BLaER1 treated with 17β-estradiol and CSF1 and Interleukin-3, amounts not matched to agents 10 nM and 100 nM (cell line): ENCODE measurements around the gene SPOUT1.
"Not testable (repeated sequence)": the region's sequence is repeated elsewhere in the genome, so short reads cannot be mapped to it uniquely, and the experiment has no call there.

ENCODE experiments used
- H3K27ac ChIP-seq, 11 experiments: shearing (Covaris generic); formaldehyde crosslinking; 2 replicates each; pipeline ENCODE4 v1.8.1; 2022
- H3K27me3 ChIP-seq, 11 experiments: shearing (Covaris generic); formaldehyde crosslinking; 2 replicates each; pipeline ENCODE4 v1.8.1; 2022
- H3K36me3 ChIP-seq, 11 experiments: shearing (Covaris generic); formaldehyde crosslinking; 2 replicates each; pipeline ENCODE4 v1.8.1; 2022
- H3K4me1 ChIP-seq, 10 experiments: shearing (Covaris generic); formaldehyde crosslinking; 2 replicates each; pipeline ENCODE4 v1.8.1; 2022
- H3K4me2 ChIP-seq, 11 experiments: shearing (Covaris generic); formaldehyde crosslinking; 2 replicates each; pipeline ENCODE4 v1.8.1; 2022
- H3K4me3 ChIP-seq, 10 experiments: shearing (Covaris generic); formaldehyde crosslinking; 2 replicates each; pipeline ENCODE4 v1.8.1; 2022
- H3K9ac ChIP-seq, 11 experiments: shearing (Covaris generic); formaldehyde crosslinking; 2 replicates each; pipeline ENCODE4 v1.8.1; 2022
- H3K9me3 ChIP-seq, 11 experiments: shearing (Covaris generic); formaldehyde crosslinking; replicated peaks in 1 of 11; 2 replicates each; pipeline ENCODE4 v1.8.1; 2022
- H4K20me1 ChIP-seq, 11 experiments: shearing (Covaris generic); formaldehyde crosslinking; 2 replicates each; pipeline ENCODE4 v1.8.1; 2022
- Cebpa-rat ChIP-seq, 11 experiments: shearing (Covaris generic); IDR thresholded peaks; 2 replicates each; pipeline ENCODE4 v1.8.1; 2022

Gene SPOUT1

GRCh38 chr9:128802482-128802881 lies 27.1 kb downstream of the SPOUT1 start:
- Histone ChIP-seq H3K36me3 (peaks cover 88 to 98% (median 92%) of the 10 kb centered on the region in 11 experiments), H3K4me1 (peaks cover 0 to 6% (median 0%) of the 10 kb centered on the region in 10 experiments; a peak in 2 of 20 replicates), H4K20me1 (peaks cover 0 to 35% (median 0%) of the 10 kb centered on the region in 11 experiments; a peak in 7 of 22 replicates), H3K4me2 (no peak overlapping the region), H3K9ac (no peak overlapping the region), H3K4me3 (no peak overlapping the region), H3K9me3 (no peaks in the 10 kb centered on the region), H3K27me3 (no peaks in the 10 kb centered on the region), H3K27ac (no peak overlapping the region)
- no peak for TF ChIP-seq Cebpa-rat (IDR thresholded peaks at IDR 0.05)

- Histone ChIP-seq H3K27ac (no peak overlapping the region), H3K36me3 (peaks cover 83 to 96% (median 89%) of the 10 kb centered on the region in 11 experiments), H4K20me1 (peaks cover 0 to 22% (median 0%) of the 10 kb centered on the region in 11 experiments; a peak in 5 of 22 replicates), H3K4me3 (no peak overlapping the region), H3K27me3 (no peaks in the 10 kb centered on the region), H3K9ac (no peak overlapping the region), H3K9me3 (no peaks in the 10 kb centered on the region), H3K4me1 (peaks cover 0 to 2% (median 0%) of the 10 kb centered on the region in 10 experiments; a peak in 2 of 20 replicates), H3K4me2 (no peak overlapping the region)
- TF ChIP-seq Cebpa-rat (IDR thresholded peaks at IDR 0.05) = no peak
These were observed 29.5 kb downstream of the SPOUT1 start for GRCh38 chr9:128800061-128800460.

GRCh38 chr9:128798896-128799295 lies 30.7 kb downstream of the SPOUT1 start:
- Histone ChIP-seq H3K4me3 (no peak overlapping the region), H3K27ac (no peak overlapping the region), H4K20me1 (peaks cover 0 to 33% (median 7%) of the 10 kb centered on the region in 11 experiments; a peak in 9 of 22 replicates), H3K27me3 (no peaks in the 10 kb centered on the region), H3K36me3 (peaks cover 86 to 96% (median 91%) of the 10 kb centered on the region in 11 experiments), H3K4me2 (no peak overlapping the region), H3K9me3 (no peaks in the 10 kb centered on the region), H3K9ac (no peak overlapping the region), H3K4me1 (no peaks in the 10 kb centered on the region)
- TF ChIP-seq Cebpa-rat (IDR thresholded peaks at IDR 0.05) = no peak

- not testable (repeated sequence) for H3K4me3 ChIP-seq, H3K9ac ChIP-seq
These were observed 34.6 kb downstream of the SPOUT1 start for GRCh38 chr9:128794961-128795360.

GRCh38 chr9:128792978-128793686 lies 36.5 kb downstream of the SPOUT1 start:
- Histone ChIP-seq H3K4me3 (no peak overlapping the region), H3K36me3 (peaks cover 77 to 99% (median 90%) of the 10 kb centered on the region in 11 experiments)

More at GRCh38 chr9:128794961-128795360, 34.6 kb downstream of the SPOUT1 start:
- not testable (repeated sequence) for H3K27ac ChIP-seq, H3K27me3 ChIP-seq, H3K9me3 ChIP-seq, H3K4me2 ChIP-seq, H3K4me1 ChIP-seq
- H4K20me1 ChIP-seq = peaks cover 0 to 57% (median 17%) of the 10 kb centered on the region in 11 experiments; a peak in 12 of 22 replicates
- H3K36me3 ChIP-seq = peaks cover 92 to 100% (median 95%) of the 10 kb centered on the region in 11 experiments

GRCh38 chr9:128792134-128792533 lies 37.5 kb downstream of the SPOUT1 start:
- Histone ChIP-seq H3K4me2 (no peak overlapping the region), H3K4me3 (no peak overlapping the region), H4K20me1 (peaks cover 0 to 43% (median 17%) of the 10 kb centered on the region in 11 experiments; a peak in 11 of 22 replicates), H3K4me1 (peaks cover 13 to 16% (median 14%) of the 10 kb centered on the region in 10 experiments), H3K27me3 (no peaks in the 10 kb centered on the region), H3K27ac (no peak overlapping the region), H3K9ac (peak overlapping the region in 2 of 11 experiments; percentile 2 to 22; a peak in 2 of 22 replicates), H3K36me3 (peaks cover 67 to 89% (median 80%) of the 10 kb centered on the region in 11 experiments), H3K9me3 (no peaks in the 10 kb centered on the region)
- TF ChIP-seq Cebpa-rat (IDR thresholded peaks at IDR 0.05) = no peak

More at GRCh38 chr9:128792978-128793686, 36.5 kb downstream of the SPOUT1 start:
- Histone ChIP-seq H3K27ac (no peak overlapping the region), H3K4me2 (no peak overlapping the region), H3K27me3 (no peaks in the 10 kb centered on the region), H3K4me1 (peaks cover 8 to 12% (median 11%) of the 10 kb centered on the region in 10 experiments), H4K20me1 (peaks cover 0 to 43% (median 17%) of the 10 kb centered on the region in 11 experiments; a peak in 11 of 22 replicates), H3K9me3 (no peaks in the 10 kb centered on the region), H3K9ac (peak overlapping the region in 1 of 11 experiments; percentile 14; a peak in 1 of 22 replicates)
- TF ChIP-seq Cebpa-rat (IDR thresholded peaks at IDR 0.05) = no peak

- Histone ChIP-seq H3K27ac (no peak overlapping the region), H4K20me1 (peaks cover 0 to 43% (median 17%) of the 10 kb centered on the region in 11 experiments; a peak in 11 of 22 replicates), H3K4me2 (no peak overlapping the region), H3K4me1 (peaks cover 19 to 24% (median 22%) of the 10 kb centered on the region in 10 experiments), H3K9me3 (peaks cover 0 to 11% (median 1%) of the 10 kb centered on the region in 11 experiments; a peak in 6 of 22 replicates), H3K9ac (peak overlapping the region in 2 of 11 experiments; percentile 16 to 23; a peak in 2 of 22 replicates), H3K27me3 (no peaks in the 10 kb centered on the region), H3K36me3 (peaks cover 55 to 73% (median 67%) of the 10 kb centered on the region in 11 experiments), H3K4me3 (no peak overlapping the region)
- TF ChIP-seq Cebpa-rat (IDR thresholded peaks at IDR 0.05) = no peak
These were observed 39.1 kb downstream of the SPOUT1 start for GRCh38 chr9:128790536-128790935.

- Histone ChIP-seq H3K36me3 (peaks cover 37 to 52% (median 49%) of the 10 kb centered on the region in 11 experiments), H3K4me1 (peaks cover 31 to 41% (median 35%) of the 10 kb centered on the region in 10 experiments), H4K20me1 (peaks cover 0 to 30% (median 4%) of the 10 kb centered on the region in 11 experiments; a peak in 11 of 22 replicates), H3K27me3 (no peaks in the 10 kb centered on the region), H3K9ac (peak overlapping the region; percentile 76 to 94 (median 88)), H3K27ac (peak overlapping the region in 10 of 11 experiments; percentile 5 to 87 (median 81); a peak in 17 of 22 replicates), H3K9me3 (peaks cover 0 to 14% (median 7%) of the 10 kb centered on the region in 11 experiments; a peak in 6 of 22 replicates), H3K4me2 (peak overlapping the region; percentile 91 to 99 (median 94)), H3K4me3 (peak overlapping the region; percentile 75 to 98 (median 94))
- TF ChIP-seq Cebpa-rat (IDR thresholded peaks at IDR 0.05) = no peak
These were observed 41.1 kb downstream of the SPOUT1 start for GRCh38 chr9:128788445-128788844.

GRCh38 chr9:128787659-128788058 lies 41.9 kb downstream of the SPOUT1 start:
- no peaks in the 10 kb centered on the region for H3K27me3 ChIP-seq
- H4K20me1 ChIP-seq = peaks cover 0 to 24% (median 0%) of the 10 kb centered on the region in 11 experiments; a peak in 8 of 22 replicates
- H3K9me3 ChIP-seq = peaks cover 0 to 14% (median 7%) of the 10 kb centered on the region in 11 experiments; a peak in 6 of 22 replicates
- H3K27ac ChIP-seq = peak overlapping the region in 10 of 11 experiments; percentile 73 to 87 (median 81); a peak in 21 of 22 replicates
- no peak for TF ChIP-seq Cebpa-rat (IDR thresholded peaks at IDR 0.05)
- peaks cover 30 to 45% (median 41%) of the 10 kb centered on the region in 11 experiments for H3K36me3 ChIP-seq
- H3K4me2 ChIP-seq = peak overlapping the region; percentile 91 to 99 (median 94)
- H3K4me3 ChIP-seq = peak overlapping the region; percentile 75 to 98 (median 94)
- H3K9ac ChIP-seq = peak overlapping the region; percentile 76 to 94 (median 88)
- H3K4me1 ChIP-seq = peaks cover 39 to 49% (median 43%) of the 10 kb centered on the region in 10 experiments
